ENCODE results near the gene CHST12. TPM values are rescaled to one million over a fixed set of nuclear protein-coding genes. Genes with fewer than 3 reads are reported as not detected.

The CHST12 gene
- 17.6 and 22.4 TPM in 2 replicates for total RNA-seq (ENCODE audit: low replicate concordance)
- long read RNA-seq, full-length matches to known transcripts = 1 of 3 reads
- long read RNA-seq, partial matches to known transcripts = 0 of 3 reads
- long read RNA-seq, other reads (novel, unspliced or antisense) = 2 of 3 reads

GRCh38 chr7:2403014-2403717 is at the start of gene CHST12:
TSS of gene CHST12 (plus strand) at chr7:2403611. CDS start at chr7:2432640, 29,029 bp downstream.
- H3K4me1 Mint-ChIP-seq (ENCODE audit: unreplicated experiment) = peaks cover 46% of the 10 kb centered on the region
- H3K4me3 Mint-ChIP-seq = peak within 1 kb of the TSS; percentile 87
- H3K27ac Mint-ChIP-seq = peak within 1 kb of the TSS; percentile 70
- peaks cover 3% of the 10 kb centered on the region for H3K27me3 Mint-ChIP-seq
- no peaks in the 10 kb centered on the region for H3K9me3 Mint-ChIP-seq
- TF ChIP-seq, protein P1, sequence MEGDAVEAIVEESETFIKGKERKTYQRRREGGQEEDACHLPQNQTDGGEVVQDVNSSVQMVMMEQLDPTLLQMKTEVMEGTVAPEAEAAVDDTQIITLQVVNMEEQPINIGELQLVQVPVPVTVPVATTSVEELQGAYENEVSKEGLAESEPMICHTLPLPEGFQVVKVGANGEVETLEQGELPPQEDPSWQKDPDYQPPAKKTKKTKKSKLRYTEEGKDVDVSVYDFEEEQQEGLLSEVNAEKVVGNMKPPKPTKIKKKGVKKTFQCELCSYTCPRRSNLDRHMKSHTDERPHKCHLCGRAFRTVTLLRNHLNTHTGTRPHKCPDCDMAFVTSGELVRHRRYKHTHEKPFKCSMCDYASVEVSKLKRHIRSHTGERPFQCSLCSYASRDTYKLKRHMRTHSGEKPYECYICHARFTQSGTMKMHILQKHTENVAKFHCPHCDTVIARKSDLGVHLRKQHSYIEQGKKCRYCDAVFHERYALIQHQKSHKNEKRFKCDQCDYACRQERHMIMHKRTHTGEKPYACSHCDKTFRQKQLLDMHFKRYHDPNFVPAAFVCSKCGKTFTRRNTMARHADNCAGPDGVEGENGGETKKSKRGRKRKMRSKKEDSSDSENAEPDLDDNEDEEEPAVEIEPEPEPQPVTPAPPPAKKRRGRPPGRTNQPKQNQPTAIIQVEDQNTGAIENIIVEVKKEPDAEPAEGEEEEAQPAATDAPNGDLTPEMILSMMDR (conservative IDR thresholded peaks at IDR 0.05) = no peak
- no peaks in the 10 kb centered on the region for H3K36me3 Mint-ChIP-seq
- peak; percentile 97 for DNase-seq (ENCODE audit: extremely low spot score, unreplicated experiment)

GRCh38 chr7:2353936-2354185 is 49.5 kb upstream of the CHST12 start:
- Mint-ChIP-seq H3K4me1 (ENCODE audit: unreplicated experiment) (peaks cover 13% of the 10 kb centered on the region), H3K9me3 (no peaks in the 10 kb centered on the region), H3K36me3 (peaks cover 9% of the 10 kb centered on the region), H3K27ac (peak overlapping the region; percentile 100), H3K27me3 (peaks cover 3% of the 10 kb centered on the region), H3K4me3 (peak overlapping the region; percentile 99)
- TF ChIP-seq, protein P1 (conservative IDR thresholded peaks at IDR 0.05) = no peak
- peak; percentile 92 for DNase-seq (ENCODE audit: extremely low spot score, unreplicated experiment)

- peaks cover 17% of the 10 kb centered on the region for H3K4me1 Mint-ChIP-seq (ENCODE audit: unreplicated experiment)
- H3K27ac Mint-ChIP-seq = peak within 1 kb of the TSS; percentile 100
- peaks cover 9% of the 10 kb centered on the region for H3K36me3 Mint-ChIP-seq
- peaks cover 3% of the 10 kb centered on the region for H3K27me3 Mint-ChIP-seq
- DNase-seq (ENCODE audit: extremely low spot score, unreplicated experiment) = peak; percentile 86
- H3K4me3 Mint-ChIP-seq = peak within 1 kb of the TSS; percentile 99
- H3K9me3 Mint-ChIP-seq = no peaks in the 10 kb centered on the region
- TF ChIP-seq, protein P1 (conservative IDR thresholded peaks at IDR 0.05) = no peak
Measured at GRCh38 chr7:2354186-2354938, 49.0 kb upstream of the CHST12 start, which contains the start of gene EIF3B. TSS of gene EIF3B (plus strand) at chr7:2354827. CDS start at chr7:2354922, 95 bp downstream.

DNA sequence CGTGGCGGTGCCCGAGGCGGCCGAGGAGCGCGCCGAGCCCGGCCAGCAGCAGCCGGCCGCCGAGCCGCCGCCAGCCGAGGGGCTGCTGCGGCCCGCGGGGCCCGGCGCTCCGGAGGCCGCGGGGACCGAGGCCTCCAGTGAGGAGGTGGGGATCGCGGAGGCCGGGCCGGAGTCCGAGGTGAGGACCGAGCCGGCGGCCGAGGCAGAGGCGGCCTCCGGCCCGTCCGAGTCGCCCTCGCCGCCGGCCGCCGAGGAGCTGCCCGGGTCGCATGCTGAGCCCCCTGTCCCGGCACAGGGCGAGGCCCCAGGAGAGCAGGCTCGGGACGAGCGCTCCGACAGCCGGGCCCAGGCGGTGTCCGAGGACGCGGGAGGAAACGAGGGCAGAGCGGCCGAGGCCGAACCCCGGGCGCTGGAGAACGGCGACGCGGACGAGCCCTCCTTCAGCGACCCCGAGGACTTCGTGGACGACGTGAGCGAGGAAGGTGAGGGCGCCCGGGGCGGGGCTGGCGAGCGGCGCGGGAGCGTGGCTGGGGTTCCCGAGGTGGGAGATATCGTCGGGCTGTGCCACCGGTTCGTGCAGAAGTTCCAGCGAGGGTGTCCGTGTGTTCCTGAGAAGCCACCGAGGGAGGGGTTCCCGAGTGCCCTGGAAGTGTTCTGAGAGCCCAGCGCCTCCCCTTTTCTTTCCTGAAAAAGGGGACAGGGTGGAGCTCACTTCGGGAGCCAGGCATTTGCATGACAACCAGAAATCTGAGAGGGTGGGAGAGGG is 48.3 kb upstream of the CHST12 start:
- TF ChIP-seq, protein P1 (conservative IDR thresholded peaks at IDR 0.05) = no peak

DNA sequence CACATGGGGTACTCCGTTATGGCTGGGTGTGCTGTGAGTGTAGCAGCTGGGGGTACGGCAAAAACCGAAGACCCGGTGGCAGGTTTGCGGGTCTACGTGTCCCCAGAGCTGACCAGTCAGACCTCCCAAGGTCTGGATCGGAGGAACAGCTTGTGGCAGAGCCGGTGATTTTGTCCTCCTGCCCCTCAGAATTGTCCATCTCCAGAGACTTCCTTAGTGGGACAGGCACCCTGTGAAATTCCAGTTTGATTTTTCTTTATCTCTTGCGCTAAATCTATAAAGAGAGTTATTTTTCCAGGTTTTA is 47.8 kb upstream of the CHST12 start:
- H3K9me3 Mint-ChIP-seq = no peaks in the 10 kb centered on the region
- H3K36me3 Mint-ChIP-seq = peaks cover 9% of the 10 kb centered on the region
- peaks cover 28% of the 10 kb centered on the region for H3K4me1 Mint-ChIP-seq (ENCODE audit: unreplicated experiment)
- DNase-seq (ENCODE audit: extremely low spot score, unreplicated experiment) = no peak
- TF ChIP-seq, protein P1 (conservative IDR thresholded peaks at IDR 0.05) = no peak
- peaks cover 3% of the 10 kb centered on the region for H3K27me3 Mint-ChIP-seq
- H3K27ac Mint-ChIP-seq = peak overlapping the region; percentile 87
- H3K4me3 Mint-ChIP-seq = peak overlapping the region; percentile 88

More for the DNA sequence above, 48.3 kb upstream of the CHST12 start:
- H3K4me1 Mint-ChIP-seq (ENCODE audit: unreplicated experiment) = peaks cover 23% of the 10 kb centered on the region
- peaks cover 3% of the 10 kb centered on the region for H3K27me3 Mint-ChIP-seq
- peak overlapping the region; percentile 87 for H3K27ac Mint-ChIP-seq
- H3K36me3 Mint-ChIP-seq = peaks cover 9% of the 10 kb centered on the region
- H3K4me3 Mint-ChIP-seq = peak overlapping the region; percentile 99
- DNase-seq (ENCODE audit: extremely low spot score, unreplicated experiment) = no peak
- no peaks in the 10 kb centered on the region for H3K9me3 Mint-ChIP-seq
